Islet of Langerhans (tissue), 1 donor: ENCODE measurements around the gene DGKI.

Source experiments
- FAIRE-seq: peaks from one replicate; lab custom pipeline; 2011; peaks lifted over from hg19 to GRCh38; lab: Jason Lieb, UNC

Gene DGKI

DNA sequence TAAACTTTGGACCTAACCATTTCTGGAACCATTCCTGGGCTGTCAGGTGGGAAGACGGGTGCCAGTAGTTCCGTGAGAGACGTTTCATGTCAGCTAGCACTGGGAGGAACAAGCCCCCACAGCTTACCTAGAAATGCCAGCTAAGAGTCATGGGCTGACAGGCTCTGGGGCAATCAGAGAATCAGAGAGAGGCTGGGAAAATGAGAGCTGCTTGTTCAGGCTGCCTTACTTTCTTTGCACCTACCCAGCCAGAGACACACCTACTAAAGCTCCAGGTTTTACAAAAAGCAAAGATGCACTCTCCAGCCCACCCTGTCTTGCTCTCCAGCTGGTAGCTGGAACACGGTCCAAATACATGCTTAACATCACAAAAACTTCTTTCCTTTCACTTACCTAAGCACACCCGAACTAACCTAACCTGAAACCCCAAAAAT lies 503.9 kb downstream of the DGKI start:
- FAIRE-seq = no peak

DNA sequence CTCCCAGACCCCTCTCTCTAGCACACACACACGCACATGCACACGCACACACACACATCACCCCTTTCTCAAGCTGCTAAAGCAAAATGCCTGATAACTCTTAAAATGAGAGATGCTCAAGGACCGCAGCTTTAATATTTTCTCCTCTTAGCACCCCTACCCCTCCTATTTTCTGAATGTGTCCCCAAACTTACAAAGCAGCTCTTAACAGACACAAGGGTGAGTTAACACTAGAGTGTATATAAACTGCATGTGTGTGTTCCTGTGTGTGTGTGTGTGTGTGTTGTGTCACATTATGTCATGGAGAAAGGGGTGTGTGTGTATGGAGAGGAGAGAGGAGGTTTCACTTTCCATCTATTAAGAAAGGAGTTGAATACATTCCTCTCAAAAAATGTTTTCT lies 504.5 kb downstream of the DGKI start:
- no peak for FAIRE-seq

DNA sequence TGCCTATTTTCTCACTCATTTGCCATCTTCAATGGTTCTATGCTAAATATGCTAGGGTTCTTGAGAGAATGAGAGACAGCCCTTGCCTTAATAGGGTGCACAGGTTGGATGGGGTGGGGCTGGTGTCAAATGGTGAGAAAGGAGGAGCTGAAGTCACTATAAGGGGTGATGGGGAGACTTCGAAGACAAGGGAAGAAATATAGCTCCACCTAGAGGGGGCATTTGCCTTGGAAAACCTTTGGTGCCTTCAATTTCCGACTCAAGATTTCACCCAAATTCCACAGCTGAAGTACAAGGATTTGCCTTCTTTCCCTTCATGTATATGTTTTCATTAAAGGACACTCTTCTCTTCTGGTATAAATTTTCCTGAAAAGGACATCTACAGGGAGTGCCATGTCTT lies 508.9 kb downstream of the DGKI start:
- no peak for FAIRE-seq

DNA sequence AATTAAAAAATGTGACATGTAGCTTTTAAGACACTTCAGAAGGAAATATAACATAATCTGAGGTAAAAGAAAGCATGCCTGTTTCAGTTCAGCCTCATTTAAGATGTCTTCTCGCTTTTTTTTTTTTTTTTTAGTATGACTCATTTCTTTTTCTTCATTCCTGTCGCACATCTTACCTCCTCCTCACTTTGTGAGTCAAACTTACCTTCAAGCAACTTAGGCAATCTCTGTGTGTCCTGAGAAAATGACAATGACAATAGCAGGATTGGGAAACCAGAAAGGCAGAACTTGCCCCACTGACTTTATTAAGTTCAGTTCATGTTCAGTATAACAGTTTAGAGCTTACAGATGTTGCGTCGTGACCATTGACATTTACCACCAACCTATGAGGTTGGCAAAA lies 511.0 kb downstream of the DGKI start:
- FAIRE-seq = no peak

DNA sequence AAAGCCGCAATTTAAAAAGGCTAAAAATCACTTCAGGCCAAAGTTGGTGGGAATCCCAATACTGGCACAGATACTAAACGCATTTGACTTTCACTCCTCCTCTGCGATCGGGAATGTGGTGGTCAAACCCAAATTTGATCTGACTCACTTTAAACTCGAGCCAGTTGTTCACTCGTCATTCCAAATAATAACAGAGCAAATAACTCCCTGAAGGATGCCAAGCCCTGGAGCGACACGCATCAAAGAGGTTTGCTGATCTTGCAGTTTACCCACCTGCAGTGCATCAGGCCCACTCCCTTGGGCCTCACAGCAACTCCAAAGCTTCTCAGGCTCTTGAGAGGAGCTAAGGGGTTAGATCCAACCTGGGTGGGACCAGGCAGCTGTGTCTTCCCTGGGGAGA lies 515.4 kb downstream of the DGKI start:
- no peak for FAIRE-seq
